Tibial artery (tissue), 4 donors: Measurements from ENCODE around the gene USP26.

Source experiments
- DNase-seq, 2 donors: peaks; one replicate each; pipeline ENCODE4 v3.0.0-alpha.2; 2019
- H3K27ac ChIP-seq, 2 donors: fragments of 200-600 bp; sonication (generic) in 1 of 2; 1 replicate in 1 of 2; 2 replicates in 1 of 2; pipeline ENCODE4 v1.5.1; 2018 to 2019; ENCODE audit warnings: mild to moderate bottlenecking in 1 of 2
- H3K27me3 ChIP-seq, 2 donors: fragments of 200-600 bp; sonication (generic) in 1 of 2; one replicate each; pipeline versions ENCODE4 v1.5.1 to v1.6.0; 2016 to 2019
- H3K36me3 ChIP-seq, 3 donors: fragments of 200-600 bp; sonication (generic) in 2 of 3; one replicate each; pipeline ENCODE4 v1.5.1; 2016 to 2019; ENCODE audit warnings: mild to moderate bottlenecking in 2 of 3
- H3K4me1 ChIP-seq, 4 donors: fragments of 200-600 bp; sonication (generic) in 2 of 4; 1 replicate in 3 of 4; 2 replicates in 1 of 4; pipeline ENCODE4 v1.5.1; 2016 to 2019
- H3K4me3 ChIP-seq, 2 donors: fragments of 200-600 bp; sonication (generic) in 1 of 2; 1 replicate in 1 of 2; 2 replicates in 1 of 2; pipeline ENCODE4 v1.5.1; 2018 to 2019; ENCODE audit warnings: mild to moderate bottlenecking in 2 of 2
- H3K9me3 ChIP-seq, 3 donors: fragments of 200-600 bp; sonication (generic) in 1 of 3; one replicate each; pipeline ENCODE4 v1.5.1; 2016 to 2019
- CTCF ChIP-seq, 2 experiments: fragments of 200-600 bp in 1 of 2; fragments of 450-650 bp in 1 of 2; IDR thresholded peaks; one replicate each; pipeline ENCODE4 v1.5.1; 2017 to 2019; ENCODE audit warnings: antibody characterized with exemption in 2 of 2, mild to moderate bottlenecking in 1 of 2, moderate library complexity in 1 of 2
- intact Hi-C: fragments of 100-400 bp; cut with DNase I; formaldehyde crosslinking; loops from one replicate; pipeline ENCODE4 v1.15.0; 2023; ENCODE audit warnings: low total_unique reads

Gene USP26, protein sequence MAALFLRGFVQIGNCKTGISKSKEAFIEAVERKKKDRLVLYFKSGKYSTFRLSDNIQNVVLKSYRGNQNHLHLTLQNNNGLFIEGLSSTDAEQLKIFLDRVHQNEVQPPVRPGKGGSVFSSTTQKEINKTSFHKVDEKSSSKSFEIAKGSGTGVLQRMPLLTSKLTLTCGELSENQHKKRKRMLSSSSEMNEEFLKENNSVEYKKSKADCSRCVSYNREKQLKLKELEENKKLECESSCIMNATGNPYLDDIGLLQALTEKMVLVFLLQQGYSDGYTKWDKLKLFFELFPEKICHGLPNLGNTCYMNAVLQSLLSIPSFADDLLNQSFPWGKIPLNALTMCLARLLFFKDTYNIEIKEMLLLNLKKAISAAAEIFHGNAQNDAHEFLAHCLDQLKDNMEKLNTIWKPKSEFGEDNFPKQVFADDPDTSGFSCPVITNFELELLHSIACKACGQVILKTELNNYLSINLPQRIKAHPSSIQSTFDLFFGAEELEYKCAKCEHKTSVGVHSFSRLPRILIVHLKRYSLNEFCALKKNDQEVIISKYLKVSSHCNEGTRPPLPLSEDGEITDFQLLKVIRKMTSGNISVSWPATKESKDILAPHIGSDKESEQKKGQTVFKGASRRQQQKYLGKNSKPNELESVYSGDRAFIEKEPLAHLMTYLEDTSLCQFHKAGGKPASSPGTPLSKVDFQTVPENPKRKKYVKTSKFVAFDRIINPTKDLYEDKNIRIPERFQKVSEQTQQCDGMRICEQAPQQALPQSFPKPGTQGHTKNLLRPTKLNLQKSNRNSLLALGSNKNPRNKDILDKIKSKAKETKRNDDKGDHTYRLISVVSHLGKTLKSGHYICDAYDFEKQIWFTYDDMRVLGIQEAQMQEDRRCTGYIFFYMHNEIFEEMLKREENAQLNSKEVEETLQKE

GRCh38 chrX:133097031-133097430 lies at the start of gene USP26:
Gene USP26, minus strand, starts transcription at chrX:133097109. Its CDS starts 68,889 bp downstream, at chrX:133028220.
- Histone ChIP-seq H3K27ac (no peak within 1 kb of the TSS), H3K4me1 (no peaks in the 10 kb centered on the region), H3K36me3 (no peaks in the 10 kb centered on the region), H3K4me3 (no peak within 1 kb of the TSS), H3K9me3 (no peaks in the 10 kb centered on the region), H3K27me3 (no peaks in the 10 kb centered on the region)
- DNase-seq = no peak
- no peak for TF ChIP-seq CTCF (IDR thresholded peaks at IDR 0.05)
- intact Hi-C loops = no loop called here

GRCh38 chrX:133134282-133134681 lies 37.4 kb upstream of the USP26 start:
- Histone ChIP-seq H3K9me3 (no peaks in the 10 kb centered on the region), H3K4me1 (no peaks in the 10 kb centered on the region), H3K27ac (no peak overlapping the region), H3K4me3 (no peak overlapping the region), H3K27me3 (no peaks in the 10 kb centered on the region), H3K36me3 (no peaks in the 10 kb centered on the region)
- TF ChIP-seq CTCF (IDR thresholded peaks at IDR 0.05) = no peak
- no peak for DNase-seq
- intact Hi-C loops = no loop called here

DNA sequence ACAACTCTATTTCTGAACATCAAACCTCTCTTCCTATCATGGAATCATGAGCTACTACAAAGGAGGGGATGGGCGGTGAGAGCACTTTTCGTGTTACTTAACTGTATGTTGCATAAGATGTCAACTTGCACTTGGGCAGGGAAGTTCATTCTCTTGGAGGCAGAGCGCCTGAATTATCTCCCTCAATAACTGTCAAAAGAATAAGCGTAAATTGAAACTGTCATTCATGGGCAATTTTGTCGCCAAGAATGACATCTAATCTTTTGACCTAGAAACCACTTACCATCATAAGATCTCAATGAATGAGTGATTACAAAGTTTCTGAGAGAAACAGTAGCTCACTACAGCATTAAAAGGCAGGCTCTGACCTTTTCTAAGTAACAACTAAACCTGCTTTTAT lies 23.5 kb upstream of the USP26 start:
- H3K9me3 ChIP-seq = no peaks in the 10 kb centered on the region
- no peaks in the 10 kb centered on the region for H3K27me3 ChIP-seq
- H3K36me3 ChIP-seq = no peaks in the 10 kb centered on the region
- no peak overlapping the region for H3K4me3 ChIP-seq
- DNase-seq = no peak
- no peaks in the 10 kb centered on the region for H3K4me1 ChIP-seq
- intact Hi-C loops = no loop called here
- TF ChIP-seq CTCF (IDR thresholded peaks at IDR 0.05) = no peak
- H3K27ac ChIP-seq = no peak overlapping the region

DNA sequence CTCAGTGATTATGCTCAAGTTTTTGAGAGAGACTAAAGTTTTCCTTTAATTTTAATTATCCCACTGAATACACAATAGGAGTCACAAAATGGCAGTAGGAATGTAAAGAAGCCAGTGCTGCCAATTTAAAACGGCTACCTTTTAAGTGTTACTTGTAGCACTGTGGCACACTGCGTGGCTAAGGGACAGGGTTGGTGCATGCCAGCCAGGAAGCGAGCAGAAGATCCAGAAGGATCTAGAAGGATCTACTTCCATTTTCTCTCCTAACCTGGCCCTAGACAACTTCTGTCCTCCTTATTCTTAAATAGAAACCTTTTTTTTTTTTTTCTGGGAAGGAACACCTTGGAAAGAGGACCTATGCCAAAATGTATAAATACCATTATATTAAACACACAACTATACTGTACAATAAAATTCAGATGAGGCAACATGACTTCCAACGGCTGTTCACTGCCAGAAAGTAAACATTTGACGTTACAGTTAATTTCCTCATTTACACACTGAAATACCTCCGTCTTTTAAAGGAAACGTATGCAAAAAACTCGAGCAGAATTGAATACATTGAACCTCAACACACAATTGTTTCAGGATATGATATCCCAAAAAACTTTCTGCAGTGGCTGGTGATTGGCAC lies 2.7 kb downstream of the USP26 start:
- Histone ChIP-seq H3K27me3 (no peaks in the 10 kb centered on the region), H3K36me3 (no peaks in the 10 kb centered on the region), H3K4me1 (no peaks in the 10 kb centered on the region), H3K9me3 (no peaks in the 10 kb centered on the region), H3K4me3 (no peak overlapping the region), H3K27ac (no peak overlapping the region)
- TF ChIP-seq CTCF (IDR thresholded peaks at IDR 0.05) = no peak
- no peak for DNase-seq
- intact Hi-C loops = no loop called here

- DNase-seq = no peak
Measured at GRCh38 chrX:133090236-133090809, 6.6 kb downstream of the USP26 start.

More at GRCh38 chrX:133090236-133090809, 6.6 kb downstream of the USP26 start:
- Histone ChIP-seq H3K4me1 (no peaks in the 10 kb centered on the region), H3K27me3 (no peaks in the 10 kb centered on the region), H3K9me3 (no peaks in the 10 kb centered on the region), H3K27ac (no peak overlapping the region), H3K36me3 (no peaks in the 10 kb centered on the region), H3K4me3 (no peak overlapping the region)
- intact Hi-C loops = no loop called here
- TF ChIP-seq CTCF (IDR thresholded peaks at IDR 0.05) = no peak
